Thyroid gland (tissue), 4 donors: Measurements from ENCODE around the gene ITPR2.

ENCODE experiments used
- POLR2A ChIP-seq, 2 donors: fragments of 450-650 bp; IDR thresholded peaks; one replicate each; pipeline ENCODE4 v1.6.1; 2017; ENCODE audit warnings: antibody characterized with exemption in 2 of 2, mild to moderate bottlenecking in 2 of 2, moderate library complexity in 1 of 2
- TF ChIP-seq, protein P1 (sequence below), 6 experiments: fragments of 200-600 bp in 3 of 6; fragments of 450-650 bp in 3 of 6; sonication (generic) in 3 of 6; IDR thresholded peaks; one replicate each; pipeline ENCODE4 v1.5.1; 2016 to 2019; ENCODE audit warnings: antibody characterized with exemption in 6 of 6, mild to moderate bottlenecking in 2 of 6, inconsistent platforms in 1 of 6, moderate library complexity in 1 of 6

DNA sequence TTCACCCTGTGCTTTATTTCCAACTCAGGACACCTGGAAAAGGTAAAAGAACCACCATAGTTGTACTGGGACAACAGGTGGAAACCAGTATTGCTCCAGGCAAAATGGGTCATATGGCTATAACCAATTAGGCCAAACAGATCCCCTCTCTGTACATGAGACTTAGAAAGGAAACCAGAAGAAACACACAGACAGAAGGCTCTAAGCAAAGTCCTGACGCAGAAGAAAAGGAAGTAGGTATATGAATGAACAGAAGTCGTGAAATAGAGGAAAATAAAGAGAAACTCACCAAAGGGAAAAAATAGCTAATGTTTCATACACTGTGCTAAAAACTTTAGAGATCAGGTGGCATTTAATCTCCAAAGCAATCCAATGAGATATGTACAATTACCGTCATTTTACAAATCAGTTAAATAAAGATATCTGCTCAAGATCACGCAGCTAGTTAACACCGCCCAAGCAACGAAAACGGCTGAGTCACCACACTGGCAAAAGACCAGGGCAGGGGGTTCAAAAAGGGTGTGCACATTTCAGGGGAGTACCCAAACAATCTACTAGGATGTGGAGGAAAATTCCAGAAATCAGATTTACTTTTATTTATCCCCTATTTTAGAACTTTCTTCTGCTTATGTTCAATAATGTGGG is 82.3 kb downstream of the ITPR2 start:
- TF ChIP-seq, protein P1, sequence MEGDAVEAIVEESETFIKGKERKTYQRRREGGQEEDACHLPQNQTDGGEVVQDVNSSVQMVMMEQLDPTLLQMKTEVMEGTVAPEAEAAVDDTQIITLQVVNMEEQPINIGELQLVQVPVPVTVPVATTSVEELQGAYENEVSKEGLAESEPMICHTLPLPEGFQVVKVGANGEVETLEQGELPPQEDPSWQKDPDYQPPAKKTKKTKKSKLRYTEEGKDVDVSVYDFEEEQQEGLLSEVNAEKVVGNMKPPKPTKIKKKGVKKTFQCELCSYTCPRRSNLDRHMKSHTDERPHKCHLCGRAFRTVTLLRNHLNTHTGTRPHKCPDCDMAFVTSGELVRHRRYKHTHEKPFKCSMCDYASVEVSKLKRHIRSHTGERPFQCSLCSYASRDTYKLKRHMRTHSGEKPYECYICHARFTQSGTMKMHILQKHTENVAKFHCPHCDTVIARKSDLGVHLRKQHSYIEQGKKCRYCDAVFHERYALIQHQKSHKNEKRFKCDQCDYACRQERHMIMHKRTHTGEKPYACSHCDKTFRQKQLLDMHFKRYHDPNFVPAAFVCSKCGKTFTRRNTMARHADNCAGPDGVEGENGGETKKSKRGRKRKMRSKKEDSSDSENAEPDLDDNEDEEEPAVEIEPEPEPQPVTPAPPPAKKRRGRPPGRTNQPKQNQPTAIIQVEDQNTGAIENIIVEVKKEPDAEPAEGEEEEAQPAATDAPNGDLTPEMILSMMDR (IDR thresholded peaks at IDR 0.05) = no peak
- TF ChIP-seq POLR2A (IDR thresholded peaks at IDR 0.05) = no peak
